NCI-H2227 (cell line): ENCODE results near the gene TRIP4.
"Not testable (repeated sequence)": the region's sequence is repeated elsewhere in the genome, so short reads cannot be mapped to it uniquely, and the experiment has no call there.

Experiments used
- DNase-seq: peaks from one replicate; lab custom pipeline; 2025; ENCODE audit not compliant: unreplicated experiment; lab: John Stamatoyannopoulos, UW

Gene TRIP4

GRCh38 chr15:64387562-64388168 lies at the start of gene TRIP4:
Gene TRIP4 (plus strand): TSS chr15:64387836. CDS start chr15:64387864, 28 bp downstream.
- DNase-seq, result peak; percentile 95

- no peak for DNase-seq
These were observed 47.3 kb upstream of the TRIP4 start for GRCh38 chr15:64340355-64340754.

DNA sequence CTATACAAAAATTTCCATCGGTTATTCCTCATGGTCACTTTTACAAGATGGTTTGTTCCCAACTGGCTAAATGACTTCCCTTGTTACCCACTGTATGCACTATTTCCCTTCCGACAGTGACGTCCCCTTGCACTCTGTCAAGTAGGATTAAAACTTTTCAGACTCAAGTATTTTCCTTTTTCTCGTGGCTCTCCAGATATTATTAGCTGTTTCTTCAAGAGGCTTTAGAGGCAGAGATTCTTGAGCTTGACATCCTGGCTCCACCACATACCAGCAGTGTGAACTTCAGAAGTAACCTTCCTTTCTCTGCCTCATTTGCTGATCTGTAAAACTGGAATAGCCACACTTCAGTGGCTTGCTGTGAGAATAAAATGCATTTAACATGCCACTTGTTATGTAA lies 45.7 kb upstream of the TRIP4 start:
- no peak for DNase-seq

DNA sequence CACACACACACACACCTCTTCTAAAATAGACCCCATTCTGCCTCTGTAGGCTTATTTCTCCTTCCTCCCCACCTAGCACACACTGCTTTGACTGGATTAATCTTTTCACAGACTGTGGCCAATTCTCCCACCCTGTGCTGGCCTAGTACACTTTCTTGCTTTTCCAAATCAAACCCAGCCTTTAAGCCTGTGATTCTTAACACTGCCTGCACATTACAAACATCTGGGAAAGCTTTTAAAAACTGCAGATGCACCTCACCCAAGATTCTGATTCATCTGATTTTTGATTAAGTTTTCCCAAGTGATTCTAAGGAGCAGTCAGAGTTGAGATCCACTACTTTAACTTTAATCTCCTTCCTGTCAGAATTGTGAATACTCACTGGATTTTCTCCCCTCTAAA lies 44.4 kb upstream of the TRIP4 start:
- DNase-seq, result no peak

DNA sequence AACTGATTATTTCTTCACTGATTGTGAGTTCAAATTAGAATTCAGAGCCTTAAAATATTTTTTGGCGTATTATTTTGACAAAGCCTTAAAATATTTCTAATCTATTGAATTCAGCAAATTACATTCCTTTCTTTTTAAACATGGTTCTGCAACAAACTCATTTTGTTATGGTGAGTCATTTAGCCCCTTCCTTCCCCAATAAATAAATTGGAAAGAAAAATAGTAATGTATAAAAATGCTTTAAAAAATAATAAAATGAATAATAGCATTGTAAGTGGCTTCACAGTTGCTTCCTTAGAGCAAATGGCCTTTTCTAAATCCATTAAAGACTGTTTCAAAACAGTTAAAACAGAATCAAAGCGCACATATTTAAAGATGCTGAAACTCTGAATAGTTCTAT lies 43.8 kb upstream of the TRIP4 start:
- DNase-seq, result no peak

DNA sequence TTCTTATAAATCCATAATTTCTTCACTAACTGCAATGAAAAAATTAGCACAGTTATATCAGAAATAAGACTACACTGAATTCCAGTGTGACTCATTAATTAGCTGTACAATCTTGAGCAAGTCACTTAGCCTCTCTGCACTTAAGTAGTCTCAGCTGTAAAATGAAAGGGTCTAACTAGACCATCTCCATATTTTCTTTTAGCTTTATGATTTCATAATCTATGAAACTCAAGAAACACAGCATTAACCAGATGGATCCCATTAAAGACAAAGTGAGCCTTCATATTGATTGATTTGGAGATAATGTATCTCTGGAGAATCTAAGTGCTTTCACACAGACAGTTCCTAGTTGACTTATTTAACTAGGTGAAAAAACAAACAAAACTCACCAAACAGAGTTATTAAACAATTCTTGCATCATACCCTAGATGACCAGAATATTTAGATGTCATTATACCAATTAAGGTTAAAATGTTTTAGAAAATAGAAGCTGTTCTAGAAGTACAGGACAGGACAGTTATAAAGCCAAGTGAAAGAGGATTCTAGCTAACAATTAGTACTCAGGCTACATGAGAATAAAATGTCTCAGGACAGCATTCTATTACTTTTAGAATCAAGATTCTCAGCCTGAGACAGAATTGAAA lies 42.9 kb upstream of the TRIP4 start:
- no peak for DNase-seq

GRCh38 chr15:64346242-64346641 lies 41.4 kb upstream of the TRIP4 start:
- not testable (repeated sequence) for DNase-seq

DNA sequence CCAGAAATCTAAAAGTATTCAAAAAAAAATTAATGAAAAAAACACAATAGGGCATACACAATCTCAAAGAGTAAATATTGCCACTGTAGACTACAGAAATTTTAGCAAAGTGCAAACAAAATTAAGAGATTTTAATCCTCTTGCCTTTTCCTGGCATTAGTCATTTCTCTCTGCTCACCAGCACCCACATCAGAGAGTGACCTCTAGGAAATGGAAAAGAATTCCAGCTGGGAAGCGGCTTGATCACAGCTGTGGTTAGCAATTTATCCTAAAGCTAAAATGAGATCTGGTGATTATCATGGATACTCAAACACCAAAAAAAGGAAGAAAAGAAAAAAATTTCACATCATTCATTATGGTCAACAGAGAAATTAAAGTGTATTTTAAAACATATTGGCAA lies 39.2 kb upstream of the TRIP4 start:
- no peak for DNase-seq

DNA sequence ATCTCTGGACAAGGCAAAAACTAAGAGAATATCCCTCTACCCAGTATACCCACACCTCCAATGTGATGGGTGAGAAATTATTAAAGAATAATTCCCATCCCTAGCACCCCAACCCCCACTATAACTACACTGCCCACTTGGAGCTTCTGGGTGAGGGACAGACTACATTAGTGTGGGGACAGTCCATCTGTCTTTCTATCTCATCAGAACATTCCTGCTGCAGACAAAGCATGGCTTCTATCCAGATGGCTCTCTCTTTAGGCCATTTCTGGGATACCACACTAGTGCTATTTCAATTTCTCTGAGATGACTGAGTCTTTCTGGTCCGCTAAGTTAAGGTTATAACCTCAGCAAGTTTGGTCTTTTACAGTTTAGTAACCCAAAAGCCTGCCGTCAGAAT lies 38.3 kb upstream of the TRIP4 start:
- no peak for DNase-seq

- no peak for DNase-seq
These were observed 36.4 kb upstream of the TRIP4 start for GRCh38 chr15:64351265-64351664.

- DNase-seq, result peak; percentile 17
These were observed 32.8 kb upstream of the TRIP4 start for GRCh38 chr15:64354688-64355344.

DNA sequence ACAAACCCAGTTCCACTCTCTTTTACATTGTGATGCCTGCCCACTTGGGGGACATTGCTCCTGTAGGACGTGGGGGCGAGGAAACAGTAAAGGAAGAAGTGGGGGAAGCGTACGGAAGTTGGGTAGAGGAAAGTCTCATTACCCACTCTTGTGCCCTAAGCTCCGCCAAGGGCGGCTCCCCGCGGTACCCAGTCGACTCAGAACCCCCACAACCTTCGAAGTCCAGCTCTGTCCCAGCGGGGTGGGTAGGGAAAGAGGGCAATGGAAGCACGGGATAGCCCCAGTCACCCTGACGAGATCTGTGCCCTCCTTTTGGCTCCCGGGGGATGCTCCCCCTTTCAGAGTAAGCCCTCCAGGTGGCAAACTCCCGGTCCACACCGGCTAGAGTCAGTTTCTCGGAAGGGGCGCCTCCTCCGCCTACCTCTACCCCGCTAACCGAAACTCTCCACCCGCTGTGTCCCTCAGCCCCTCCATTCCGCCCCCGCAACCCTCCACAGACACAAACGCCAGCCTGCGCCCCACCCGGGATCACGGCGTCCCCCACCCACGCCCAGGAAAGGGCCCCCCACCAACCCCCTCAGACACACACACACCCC lies 32.2 kb upstream of the TRIP4 start:
- peak; percentile 20 for DNase-seq

DNA sequence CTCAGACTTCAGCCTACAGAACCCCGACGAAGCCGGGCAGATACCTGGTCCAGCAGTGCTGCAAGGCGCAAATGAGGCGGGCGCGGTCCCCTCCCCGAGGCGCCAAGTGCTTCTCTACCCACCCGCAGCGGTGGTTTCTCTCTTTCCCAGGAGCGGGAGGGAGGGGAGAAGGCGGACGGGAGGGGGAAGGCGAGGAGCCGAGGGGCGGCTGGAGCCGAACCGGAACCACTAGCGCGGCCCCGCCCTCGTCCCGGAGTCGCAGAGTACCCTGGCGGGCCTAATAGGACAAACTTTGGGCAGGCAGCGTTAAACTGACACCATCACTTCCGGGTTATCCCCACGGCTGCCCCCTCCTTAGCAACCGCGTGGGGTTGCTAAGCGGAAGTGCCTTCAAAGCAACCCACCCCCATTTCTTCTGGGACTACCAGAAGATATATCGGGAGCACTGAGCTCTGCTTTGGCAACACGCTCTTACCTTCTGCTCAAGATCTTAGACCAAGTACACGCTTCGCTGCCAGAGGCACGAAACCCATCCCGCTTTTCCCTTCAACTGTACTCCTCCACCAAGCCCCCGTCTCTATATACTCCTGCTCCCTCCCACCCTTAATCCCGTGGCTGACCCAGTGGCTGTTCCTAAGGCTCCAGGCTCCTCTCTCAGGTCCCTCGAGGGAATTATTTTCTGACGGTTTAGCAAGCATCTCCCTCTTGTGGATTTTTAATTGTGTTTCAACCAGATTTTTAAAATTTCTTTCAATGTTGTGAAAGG lies 31.5 kb upstream of the TRIP4 start, which contains the start of gene CSNK1G1:
Gene CSNK1G1 (minus strand): TSS at position 230 of the 766 bp plus-strand sequence. CDS start 55,674 bp downstream, outside the sequence.
- DNase-seq, result peak; percentile 96

DNA sequence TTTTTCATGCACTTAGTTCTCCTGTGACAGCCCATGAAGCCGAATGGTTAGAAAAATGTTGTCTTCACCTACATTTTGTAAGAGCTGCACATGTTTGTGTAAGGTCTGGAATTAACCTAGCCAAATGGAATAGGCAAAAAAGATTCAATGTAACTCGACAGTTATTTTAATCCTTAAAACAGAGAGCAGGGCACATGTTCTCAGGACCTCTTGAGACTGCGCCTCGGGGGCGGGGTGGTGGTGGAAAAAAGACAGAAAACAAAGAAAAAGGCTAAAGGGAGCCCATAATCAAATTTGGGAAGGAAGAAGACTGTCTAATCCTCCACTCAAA lies 31.0 kb upstream of the TRIP4 start:
- DNase-seq, result no peak

DNA sequence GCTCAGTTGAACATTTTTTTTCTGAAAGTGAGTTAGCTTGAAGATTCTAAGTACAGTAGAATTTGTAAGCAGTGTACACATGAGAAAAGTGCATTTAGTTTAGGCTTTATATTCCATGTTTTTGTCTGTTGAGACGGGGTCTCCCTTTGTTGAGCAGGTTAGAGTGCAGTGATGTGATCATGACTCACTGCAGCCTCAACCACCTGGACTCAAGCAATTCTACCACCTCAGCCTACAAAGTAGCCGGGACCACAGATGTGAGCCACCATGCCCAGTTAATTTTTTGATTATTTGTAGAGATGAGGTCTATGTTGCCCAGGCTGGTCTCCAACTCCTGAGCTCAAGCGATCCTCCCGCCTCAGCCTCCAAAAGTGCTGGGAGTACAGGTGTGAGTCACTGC lies 26.4 kb upstream of the TRIP4 start:
- no peak for DNase-seq

- DNase-seq, result peak; percentile 20
These were observed 18.5 kb upstream of the TRIP4 start for GRCh38 chr15:64369078-64369607.

- DNase-seq, result not testable (repeated sequence)
These were observed 16.3 kb upstream of the TRIP4 start for GRCh38 chr15:64371383-64371782.

- DNase-seq, result no peak
These were observed 14.3 kb upstream of the TRIP4 start for GRCh38 chr15:64373360-64373759.

GRCh38 chr15:64379216-64379960 lies 8.2 kb upstream of the TRIP4 start:
- no peak for DNase-seq

GRCh38 chr15:64380130-64380870 lies 7.3 kb upstream of the TRIP4 start:
- DNase-seq, result not testable (repeated sequence)
